Measurements from ENCODE around the gene CHAT. TPM values are rescaled to one million over a fixed set of nuclear protein-coding genes. Genes with fewer than 3 reads are reported as not detected.
A peak's percentile ranks its signal among the peaks of the same experiment; 100 is the strongest.

Gene CHAT
- total RNA-seq, 1 experiment from 2014 or later, result not detected

DNA sequence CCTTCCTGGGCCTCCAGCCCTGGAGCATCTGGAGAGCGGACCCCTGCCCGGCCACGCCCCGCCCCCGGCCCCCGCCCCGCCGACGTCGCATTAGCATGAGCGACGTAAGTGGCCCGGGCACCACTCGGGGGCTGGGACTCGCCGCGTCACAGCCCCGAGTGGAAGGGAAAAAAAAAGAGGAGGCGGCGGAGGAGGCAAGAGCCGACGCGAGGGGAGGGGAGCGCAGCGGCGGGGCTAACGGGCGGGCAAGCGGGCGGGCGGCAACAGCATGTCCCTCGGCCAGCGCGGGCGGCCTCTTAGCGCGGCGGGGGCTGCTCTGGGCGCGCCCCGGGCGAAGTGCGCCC, 3.8 kb upstream of the CHAT start, which contains the start of gene SLC18A3:
Gene SLC18A3 (plus strand): TSS at position 197 of the 344 bp plus-strand sequence. CDS start 431 bp downstream, outside the sequence.
- in situ Hi-C loops (cut with HindIII; ENCODE audit: low pct_unique_long_range_greater_than_20kb, low sequenced_read_pairs), result no loop called here
- no peak within 1 kb of the TSS for H3K27ac ChIP-seq (ENCODE audit: low read length)
- ATAC-seq (no peak), DNase-seq (ENCODE audit: low read depth, low spot score) (no peak)
- intact Hi-C loops (cut with micrococcal nuclease; ENCODE audit: unreplicated experiment), result no loop called here
- H3K36me3 ChIP-seq (ENCODE audit: control insufficient read depth, insufficient read depth, low read length), result no peaks in the 10 kb centered on the region
- H3K27me3 ChIP-seq (ENCODE audit: control insufficient read depth, insufficient read depth, low read length), result peaks cover 33% of the 10 kb centered on the region
- no peaks in the 10 kb centered on the region for H3K9me3 ChIP-seq (ENCODE audit: control insufficient read depth, insufficient read depth, low read depth, low read length)
- no peaks in the 10 kb centered on the region for H3K4me1 ChIP-seq (ENCODE audit: control insufficient read depth, insufficient read depth, low read length)
- CTCF ChIA-PET, result no interaction called here
- peak within 1 kb of the TSS in 1 of 2 experiments; percentile 5; a peak in 1 of 4 replicates for H3K4me3 ChIP-seq (ENCODE audit: low read depth in 2 of 2, low read length in 2 of 2)
- TF ChIP-seq SIN3A (IDR thresholded peaks at IDR 0.05; ENCODE audit: borderline replicate concordance, insufficient read depth, low read depth, low read length), result no peak
- TF ChIP-seq, protein P1, sequence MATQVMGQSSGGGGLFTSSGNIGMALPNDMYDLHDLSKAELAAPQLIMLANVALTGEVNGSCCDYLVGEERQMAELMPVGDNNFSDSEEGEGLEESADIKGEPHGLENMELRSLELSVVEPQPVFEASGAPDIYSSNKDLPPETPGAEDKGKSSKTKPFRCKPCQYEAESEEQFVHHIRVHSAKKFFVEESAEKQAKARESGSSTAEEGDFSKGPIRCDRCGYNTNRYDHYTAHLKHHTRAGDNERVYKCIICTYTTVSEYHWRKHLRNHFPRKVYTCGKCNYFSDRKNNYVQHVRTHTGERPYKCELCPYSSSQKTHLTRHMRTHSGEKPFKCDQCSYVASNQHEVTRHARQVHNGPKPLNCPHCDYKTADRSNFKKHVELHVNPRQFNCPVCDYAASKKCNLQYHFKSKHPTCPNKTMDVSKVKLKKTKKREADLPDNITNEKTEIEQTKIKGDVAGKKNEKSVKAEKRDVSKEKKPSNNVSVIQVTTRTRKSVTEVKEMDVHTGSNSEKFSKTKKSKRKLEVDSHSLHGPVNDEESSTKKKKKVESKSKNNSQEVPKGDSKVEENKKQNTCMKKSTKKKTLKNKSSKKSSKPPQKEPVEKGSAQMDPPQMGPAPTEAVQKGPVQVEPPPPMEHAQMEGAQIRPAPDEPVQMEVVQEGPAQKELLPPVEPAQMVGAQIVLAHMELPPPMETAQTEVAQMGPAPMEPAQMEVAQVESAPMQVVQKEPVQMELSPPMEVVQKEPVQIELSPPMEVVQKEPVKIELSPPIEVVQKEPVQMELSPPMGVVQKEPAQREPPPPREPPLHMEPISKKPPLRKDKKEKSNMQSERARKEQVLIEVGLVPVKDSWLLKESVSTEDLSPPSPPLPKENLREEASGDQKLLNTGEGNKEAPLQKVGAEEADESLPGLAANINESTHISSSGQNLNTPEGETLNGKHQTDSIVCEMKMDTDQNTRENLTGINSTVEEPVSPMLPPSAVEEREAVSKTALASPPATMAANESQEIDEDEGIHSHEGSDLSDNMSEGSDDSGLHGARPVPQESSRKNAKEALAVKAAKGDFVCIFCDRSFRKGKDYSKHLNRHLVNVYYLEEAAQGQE (IDR thresholded peaks at IDR 0.05; ENCODE audit: insufficient read depth in 1 of 2, low read depth in 2 of 2, low read length in 1 of 2), result no peak
- no peak for TF ChIP-seq TCF7L2 (IDR thresholded peaks at IDR 0.05; ENCODE audit: low read depth, low read length)
- TF ChIP-seq, protein P2, sequence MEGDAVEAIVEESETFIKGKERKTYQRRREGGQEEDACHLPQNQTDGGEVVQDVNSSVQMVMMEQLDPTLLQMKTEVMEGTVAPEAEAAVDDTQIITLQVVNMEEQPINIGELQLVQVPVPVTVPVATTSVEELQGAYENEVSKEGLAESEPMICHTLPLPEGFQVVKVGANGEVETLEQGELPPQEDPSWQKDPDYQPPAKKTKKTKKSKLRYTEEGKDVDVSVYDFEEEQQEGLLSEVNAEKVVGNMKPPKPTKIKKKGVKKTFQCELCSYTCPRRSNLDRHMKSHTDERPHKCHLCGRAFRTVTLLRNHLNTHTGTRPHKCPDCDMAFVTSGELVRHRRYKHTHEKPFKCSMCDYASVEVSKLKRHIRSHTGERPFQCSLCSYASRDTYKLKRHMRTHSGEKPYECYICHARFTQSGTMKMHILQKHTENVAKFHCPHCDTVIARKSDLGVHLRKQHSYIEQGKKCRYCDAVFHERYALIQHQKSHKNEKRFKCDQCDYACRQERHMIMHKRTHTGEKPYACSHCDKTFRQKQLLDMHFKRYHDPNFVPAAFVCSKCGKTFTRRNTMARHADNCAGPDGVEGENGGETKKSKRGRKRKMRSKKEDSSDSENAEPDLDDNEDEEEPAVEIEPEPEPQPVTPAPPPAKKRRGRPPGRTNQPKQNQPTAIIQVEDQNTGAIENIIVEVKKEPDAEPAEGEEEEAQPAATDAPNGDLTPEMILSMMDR (IDR thresholded peaks at IDR 0.05), result no peak
- TF ChIP-seq POLR2AphosphoS5 (IDR thresholded peaks at IDR 0.05; ENCODE audit: low read depth, low read length), result no peak
- POLR2A ChIA-PET, result no interaction called here
- no TSS peak for BruUV-seq (replicated peaks)

DNA sequence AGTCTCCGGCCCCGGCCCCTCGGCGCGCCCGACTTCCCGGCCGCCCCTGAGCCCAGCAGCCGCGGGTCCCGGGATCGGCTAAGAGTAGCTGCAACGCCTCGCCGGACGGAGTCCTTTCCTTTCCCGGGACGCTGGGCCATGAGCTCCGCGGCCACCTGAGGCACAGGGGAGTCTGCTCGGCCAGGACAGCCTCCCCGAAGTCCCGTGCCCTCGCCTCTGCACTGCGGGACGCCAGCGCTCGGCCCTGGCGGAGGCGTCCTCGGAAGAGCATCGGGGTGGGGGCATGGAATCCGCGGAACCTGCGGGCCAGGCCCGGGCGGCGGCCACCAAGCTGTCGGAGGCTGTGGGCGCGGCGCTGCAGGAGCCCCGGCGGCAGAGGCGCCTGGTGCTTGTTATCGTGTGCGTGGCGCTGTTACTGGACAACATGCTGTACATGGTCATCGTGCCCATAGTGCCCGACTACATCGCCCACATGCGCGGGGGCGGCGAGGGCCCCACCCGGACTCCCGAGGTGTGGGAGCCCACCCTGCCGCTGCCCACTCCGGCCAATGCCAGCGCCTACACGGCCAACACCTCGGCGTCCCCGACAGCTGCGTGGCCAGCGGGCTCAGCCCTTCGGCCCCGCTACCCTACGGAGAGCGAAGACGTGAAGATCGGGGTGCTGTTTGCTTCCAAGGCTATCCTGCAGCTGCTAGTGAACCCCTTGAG, 3.2 kb upstream of the CHAT start:
- TF ChIP-seq, protein P2 (IDR thresholded peaks at IDR 0.05), result no peak
- TF ChIP-seq TCF7L2 (IDR thresholded peaks at IDR 0.05; ENCODE audit: low read depth, low read length) (no peak), SIN3A (IDR thresholded peaks at IDR 0.05; ENCODE audit: borderline replicate concordance, insufficient read depth, low read depth, low read length) (no peak), POLR2AphosphoS5 (IDR thresholded peaks at IDR 0.05; ENCODE audit: low read depth, low read length) (no peak)
- TF ChIP-seq, protein P1 (IDR thresholded peaks at IDR 0.05; ENCODE audit: insufficient read depth in 1 of 2, low read depth in 2 of 2, low read length in 1 of 2), result no peak
- DNase-seq (ENCODE audit: low read depth, low spot score) (no peak), ATAC-seq (no peak)
- Histone ChIP-seq H3K4me3 (ENCODE audit: low read depth in 2 of 2, low read length in 2 of 2) (peak overlapping the region in 1 of 2 experiments; percentile 5; a peak in 1 of 4 replicates), H3K4me1 (ENCODE audit: control insufficient read depth, insufficient read depth, low read length) (no peaks in the 10 kb centered on the region), H3K36me3 (ENCODE audit: control insufficient read depth, insufficient read depth, low read length) (no peaks in the 10 kb centered on the region), H3K27me3 (ENCODE audit: control insufficient read depth, insufficient read depth, low read length) (peaks cover 33% of the 10 kb centered on the region), H3K27ac (ENCODE audit: low read length) (no peak overlapping the region), H3K9me3 (ENCODE audit: control insufficient read depth, insufficient read depth, low read depth, low read length) (no peaks in the 10 kb centered on the region)
- no TSS peak for BruUV-seq (replicated peaks)
- POLR2A ChIA-PET, result no interaction called here
- in situ Hi-C loops (cut with HindIII; ENCODE audit: low pct_unique_long_range_greater_than_20kb, low sequenced_read_pairs), result no loop called here
- CTCF ChIA-PET, result no interaction called here
- intact Hi-C loops (cut with micrococcal nuclease; ENCODE audit: unreplicated experiment), result no loop called here

Data from Panc1 (cell line).